ENCODE measurements around the gene AHRR. TPM values are rescaled to one million over a fixed set of nuclear protein-coding genes. Genes with fewer than 3 reads are reported as not detected.

Gene AHRR
- total and polyA plus RNA-seq, 9 of the 15 experiments (the other 6 are each of a cell fraction or from before 2014, with no cell fraction given), result 0.06 to 1.6 (median 0.75) TPM; not detected in 1

DNA sequence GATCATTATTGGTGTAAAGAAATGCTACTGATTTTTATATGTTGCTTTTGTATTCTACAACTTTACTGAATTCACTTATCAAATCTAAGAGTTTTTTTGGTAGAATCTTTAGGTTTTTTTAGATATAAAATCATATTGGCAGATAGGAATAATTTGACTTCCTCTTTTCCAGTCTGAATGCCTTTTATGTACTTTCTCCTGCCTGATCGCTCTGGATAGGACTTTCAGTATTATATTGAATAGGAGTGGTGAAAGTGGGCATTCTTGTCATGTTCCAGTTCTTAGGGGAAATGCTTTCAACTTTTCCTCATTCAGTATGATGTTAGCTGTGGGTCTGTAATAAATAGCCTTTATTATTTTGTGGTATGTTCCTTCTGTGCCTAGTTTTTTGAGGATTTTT is 8.3 kb downstream of the AHRR start:
- H3K4me3 ChIP-seq, result no peak overlapping the region
- ChIA-PET POLR2A (no interaction called here), CTCF (ENCODE audit: low intra/inter-chr PET ratio) (no interaction called here)
- H3K9ac ChIP-seq (ENCODE audit: insufficient read depth in 1 of 2, low read depth in 2 of 2, low read length in 2 of 2), result no peak overlapping the region
- in situ Hi-C loops (cut with MboI) (no loop called here), intact Hi-C loops (cut with micrococcal nuclease) (no loop called here)
- no peak overlapping the region for H3K27ac ChIP-seq (ENCODE audit: extremely low read depth, low read depth, low read length)
- no peaks in the 10 kb centered on the region; the same call in 1 of the 2 replicates for H4K20me1 ChIP-seq (replicated peaks; ENCODE audit: control insufficient read depth, insufficient read depth, low read length)
- no peaks in the 10 kb centered on the region for H3K9me1 ChIP-seq (ENCODE audit: control insufficient read depth, insufficient read depth, low read length)
- TF ChIP-seq ZNF282 (CRISPR knock-in tag; IDR thresholded peaks at IDR 0.05), result no peak
- peak; percentile 52; the same call in 1 of the 2 replicates for TF ChIP-seq SPI1 (IDR thresholded peaks at IDR 0.05; ENCODE audit: borderline replicate concordance, low read depth, low read length)
- TF ChIP-seq BMI1 (IDR thresholded peaks at IDR 0.05; ENCODE audit: low read length), result no peak
- TF ChIP-seq ETS2 (tag; IDR thresholded peaks at IDR 0.05; ENCODE audit: borderline replicate concordance, poor library complexity, severe bottlenecking), result no peak
- no peaks in the 10 kb centered on the region for H3K79me2 ChIP-seq (ENCODE audit: control insufficient read depth, insufficient read depth, low read length)
- ATAC-seq (no peak), FAIRE-seq (no peak), DNase-seq (ENCODE audit: extremely low read depth in 1 of 4, low spot score in 3 of 4) (no peak)
- WGBS (ENCODE audit: insufficient coverage, low coverage, missing lambda C conversion rate), result 0% methylated on average over 1 of the region's 1 CpG
- no peak overlapping the region for H2AFZ ChIP-seq (ENCODE audit: low read depth, low read length)
- BruUV-seq (replicated peaks), result no TSS peak
- no peaks in the 10 kb centered on the region; the same call in 1 of the 2 replicates for H3K9me3 ChIP-seq (replicated peaks; ENCODE audit: control insufficient read depth, insufficient read depth, low read depth, low read length)
- H3K4me1 ChIP-seq (replicated peaks in 1 of 2; ENCODE audit: control insufficient read depth in 2 of 2, insufficient read depth in 2 of 2, low read length in 2 of 2), result no peaks in the 10 kb centered on the region
- no peak overlapping the region for H3K4me2 ChIP-seq (ENCODE audit: insufficient read depth, low read length)
- H3K27me3 ChIP-seq (ENCODE audit: control insufficient read depth in 2 of 2, insufficient read depth in 2 of 2, low read length in 2 of 2), result peaks cover 16 to 29% of the 10 kb centered on the region in 2 experiments
- H3K36me3 ChIP-seq (ENCODE audit: control insufficient read depth, insufficient read depth, low read length), result no peaks in the 10 kb centered on the region

GRCh38 chr5:332843-333242 is 11.3 kb downstream of the AHRR start:
- H3K4me2 ChIP-seq (ENCODE audit: insufficient read depth, low read length), result no peak overlapping the region
- H3K27me3 ChIP-seq (ENCODE audit: control insufficient read depth in 2 of 2, insufficient read depth in 2 of 2, low read length in 2 of 2), result peaks cover 13 to 34% of the 10 kb centered on the region in 2 experiments
- no peaks in the 10 kb centered on the region for H3K9me1 ChIP-seq (ENCODE audit: control insufficient read depth, insufficient read depth, low read length)
- H4K20me1 ChIP-seq (replicated peaks; ENCODE audit: control insufficient read depth, insufficient read depth, low read length), result no peaks in the 10 kb centered on the region
- in situ Hi-C loops (cut with MboI) (no loop called here), intact Hi-C loops (cut with micrococcal nuclease) (no loop called here)
- H3K4me1 ChIP-seq (replicated peaks in 1 of 2; ENCODE audit: control insufficient read depth in 2 of 2, insufficient read depth in 2 of 2, low read length in 2 of 2), result no peaks in the 10 kb centered on the region
- no peak overlapping the region for H3K9ac ChIP-seq (ENCODE audit: insufficient read depth in 1 of 2, low read depth in 2 of 2, low read length in 2 of 2)
- DNase-seq (ENCODE audit: extremely low read depth in 1 of 4, low spot score in 3 of 4) (no peak), FAIRE-seq (no peak), ATAC-seq (no peak)
- TF ChIP-seq, protein P1, sequence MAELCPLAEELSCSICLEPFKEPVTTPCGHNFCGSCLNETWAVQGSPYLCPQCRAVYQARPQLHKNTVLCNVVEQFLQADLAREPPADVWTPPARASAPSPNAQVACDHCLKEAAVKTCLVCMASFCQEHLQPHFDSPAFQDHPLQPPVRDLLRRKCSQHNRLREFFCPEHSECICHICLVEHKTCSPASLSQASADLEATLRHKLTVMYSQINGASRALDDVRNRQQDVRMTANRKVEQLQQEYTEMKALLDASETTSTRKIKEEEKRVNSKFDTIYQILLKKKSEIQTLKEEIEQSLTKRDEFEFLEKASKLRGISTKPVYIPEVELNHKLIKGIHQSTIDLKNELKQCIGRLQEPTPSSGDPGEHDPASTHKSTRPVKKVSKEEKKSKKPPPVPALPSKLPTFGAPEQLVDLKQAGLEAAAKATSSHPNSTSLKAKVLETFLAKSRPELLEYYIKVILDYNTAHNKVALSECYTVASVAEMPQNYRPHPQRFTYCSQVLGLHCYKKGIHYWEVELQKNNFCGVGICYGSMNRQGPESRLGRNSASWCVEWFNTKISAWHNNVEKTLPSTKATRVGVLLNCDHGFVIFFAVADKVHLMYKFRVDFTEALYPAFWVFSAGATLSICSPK (IDR thresholded peaks at IDR 0.05; ENCODE audit: borderline replicate concordance), result no peak
- H3K4me3 ChIP-seq, result no peak overlapping the region
- no peaks in the 10 kb centered on the region; the same call in 1 of the 2 replicates for H3K9me3 ChIP-seq (replicated peaks; ENCODE audit: control insufficient read depth, insufficient read depth, low read depth, low read length)
- H3K79me2 ChIP-seq (ENCODE audit: control insufficient read depth, insufficient read depth, low read length), result no peaks in the 10 kb centered on the region
- POLR2A ChIA-PET, result no interaction called here
- no TSS peak for BruUV-seq (replicated peaks)
- no peaks in the 10 kb centered on the region for H3K36me3 ChIP-seq (ENCODE audit: control insufficient read depth, insufficient read depth, low read length)
- no peak overlapping the region for H3K27ac ChIP-seq (ENCODE audit: extremely low read depth, low read depth, low read length)
- CTCF ChIA-PET (ENCODE audit: low intra/inter-chr PET ratio), result no interaction called here
- no peak overlapping the region for H2AFZ ChIP-seq (ENCODE audit: low read depth, low read length)
- 2% methylated on average over 5 of the region's 5 CpGs for WGBS (ENCODE audit: insufficient coverage, low coverage, missing lambda C conversion rate)
